GM19193 (cell line): ENCODE data around the gene PEX6.

Experiments
- POLR2A ChIP-seq: IDR thresholded peaks from 4 replicates; pipeline ENCODE4 v1.6.1; 2011; ENCODE audit not compliant: insufficient read depth, insufficient read length; ENCODE audit errors: extremely low read depth

PEX6 gene

DNA sequence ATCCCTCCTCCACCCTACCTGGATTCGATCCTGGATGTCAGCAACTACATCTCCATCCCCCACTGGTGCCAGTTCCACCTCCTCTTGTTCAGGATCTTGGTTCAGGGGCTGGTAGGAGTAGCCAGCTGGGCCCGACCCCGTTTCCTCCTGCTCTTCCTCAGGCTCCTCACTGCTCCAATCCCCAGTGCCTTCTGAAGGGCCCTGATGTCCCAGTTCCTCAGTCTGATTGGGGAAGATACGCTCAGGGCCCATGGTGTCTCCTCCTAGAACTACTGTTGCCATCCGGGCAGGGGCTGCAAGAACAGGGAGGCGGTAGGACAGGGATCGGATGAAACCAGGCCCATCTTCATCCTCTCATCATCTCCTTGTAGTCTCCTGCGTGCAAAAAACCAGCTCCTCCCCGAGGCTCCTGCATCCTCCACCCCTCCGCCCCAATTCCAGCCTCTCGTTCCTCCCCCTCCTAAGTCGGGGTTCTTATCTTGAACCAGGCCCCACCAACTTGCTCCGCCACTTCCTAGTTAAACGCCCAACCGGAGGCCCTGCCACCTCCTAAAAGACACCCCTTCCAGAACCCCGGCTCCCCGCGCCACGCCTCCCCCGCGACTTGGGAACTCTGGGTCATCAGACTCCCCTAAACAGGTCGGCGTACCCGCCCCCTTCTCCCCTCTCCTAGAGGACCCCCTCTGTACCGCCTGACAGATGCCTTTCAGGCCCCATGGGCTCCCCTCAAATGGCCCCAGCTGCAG, 34.3 kb upstream of the PEX6 start:
- TF ChIP-seq POLR2A, result no peak

GRCh38 chr6:43012364-43012763, 33.4 kb upstream of the PEX6 start:
- no peak for TF ChIP-seq POLR2A

GRCh38 chr6:43011207-43011606, 32.2 kb upstream of the PEX6 start:
- TF ChIP-seq POLR2A, result no peak

GRCh38 chr6:43009124-43009523, 30.1 kb upstream of the PEX6 start:
- no peak for TF ChIP-seq POLR2A

- TF ChIP-seq POLR2A, result no peak
These were observed 28.1 kb upstream of the PEX6 start for GRCh38 chr6:43007126-43007525.

- no peak for TF ChIP-seq POLR2A
These were observed 27.3 kb upstream of the PEX6 start for GRCh38 chr6:43006251-43006650.

GRCh38 chr6:43005844-43006243, 26.9 kb upstream of the PEX6 start:
- TF ChIP-seq POLR2A, result no peak

- TF ChIP-seq POLR2A, result no peak
These were observed 22.9 kb upstream of the PEX6 start for GRCh38 chr6:43001843-43002242.

GRCh38 chr6:42996513-42996912, 17.5 kb upstream of the PEX6 start:
- no peak for TF ChIP-seq POLR2A

GRCh38 chr6:42993445-42993844, 14.5 kb upstream of the PEX6 start:
- no peak for TF ChIP-seq POLR2A

DNA sequence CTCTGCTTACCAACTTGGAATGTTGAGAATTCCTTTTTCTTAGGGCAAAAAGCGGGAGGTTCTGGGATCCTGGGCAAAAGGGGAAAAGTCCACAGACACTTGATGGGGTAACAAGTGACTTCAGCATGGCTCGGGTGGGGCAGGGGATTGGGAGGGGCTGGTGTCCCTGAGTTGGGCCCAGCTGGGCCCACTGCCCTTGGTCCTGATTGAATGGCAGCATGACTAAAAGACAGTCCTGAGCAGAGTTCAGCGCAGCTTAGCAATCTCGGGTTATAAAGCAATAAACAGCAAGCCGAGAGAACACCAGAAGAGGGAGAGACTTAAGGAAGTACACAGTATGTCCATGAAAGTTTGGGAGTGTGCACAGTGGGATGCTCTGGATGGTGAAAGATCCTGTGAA, 10.9 kb upstream of the PEX6 start:
- TF ChIP-seq POLR2A, result no peak

DNA sequence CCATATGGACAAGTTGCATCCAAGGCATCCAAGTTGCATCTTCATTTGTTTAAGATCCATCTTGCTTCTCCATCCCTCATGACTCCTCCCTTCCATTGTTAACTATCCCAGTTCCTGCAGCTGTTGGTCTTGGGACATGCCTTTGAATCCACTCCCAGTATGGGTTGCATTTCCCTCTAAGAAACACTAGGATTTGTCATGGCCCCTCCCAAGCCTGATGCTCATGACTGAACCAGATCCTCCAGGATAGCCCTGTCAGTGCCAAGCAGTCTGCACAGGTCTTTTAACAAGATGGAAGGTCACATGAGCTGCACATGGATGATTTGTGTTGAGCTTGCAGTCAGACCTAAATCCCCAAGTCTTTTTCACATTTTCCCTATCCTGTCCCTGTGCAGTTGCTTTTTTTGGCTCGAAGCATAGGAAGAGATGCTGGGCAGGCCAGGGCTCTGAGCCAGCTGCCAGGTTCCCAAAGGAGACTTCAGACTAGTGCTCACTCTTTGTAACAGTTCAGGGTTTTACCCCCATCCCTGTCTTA, 9.6 kb upstream of the PEX6 start:
- no peak for TF ChIP-seq POLR2A

GRCh38 chr6:42987533-42988451, 8.8 kb upstream of the PEX6 start:
- no peak for TF ChIP-seq POLR2A

- no peak for TF ChIP-seq POLR2A
These were observed 6.0 kb upstream of the PEX6 start for GRCh38 chr6:42984924-42985475.
